Stimulated activated CD8-positive, alpha-beta memory T cell treated with anti-CD3 and anti-CD28 coated beads, Interleukin-15, amount 100 ng/mL, for 4 hours (primary cell): ENCODE results near the gene CLDN5.

Source experiments
- DNase-seq, 2 donors: peaks; one replicate each; pipeline ENCODE4 v3.0.0-alpha.2; 2020; ENCODE audit warnings: low read depth in 2 of 2

Gene CLDN5

DNA sequence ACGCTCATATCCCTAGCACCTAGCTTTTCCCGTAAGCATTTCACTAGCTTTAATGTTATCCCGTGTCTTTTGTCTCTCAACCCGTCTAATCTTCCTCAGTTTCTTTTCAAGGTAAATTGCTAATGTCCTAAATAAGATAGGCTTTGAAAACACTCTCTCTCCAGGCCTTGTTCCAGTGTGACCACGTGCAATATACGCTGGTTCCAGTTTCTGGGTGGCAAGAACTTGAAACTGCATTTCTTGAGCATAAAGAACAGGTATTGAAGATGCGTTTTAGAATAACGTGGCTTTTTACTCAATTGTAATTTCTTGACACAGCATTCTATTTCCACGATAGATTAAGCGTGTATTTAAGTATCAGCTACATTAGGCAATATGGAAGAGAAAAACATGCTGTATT, 43.4 kb downstream of the CLDN5 start:
- DNase-seq = no peak

DNA sequence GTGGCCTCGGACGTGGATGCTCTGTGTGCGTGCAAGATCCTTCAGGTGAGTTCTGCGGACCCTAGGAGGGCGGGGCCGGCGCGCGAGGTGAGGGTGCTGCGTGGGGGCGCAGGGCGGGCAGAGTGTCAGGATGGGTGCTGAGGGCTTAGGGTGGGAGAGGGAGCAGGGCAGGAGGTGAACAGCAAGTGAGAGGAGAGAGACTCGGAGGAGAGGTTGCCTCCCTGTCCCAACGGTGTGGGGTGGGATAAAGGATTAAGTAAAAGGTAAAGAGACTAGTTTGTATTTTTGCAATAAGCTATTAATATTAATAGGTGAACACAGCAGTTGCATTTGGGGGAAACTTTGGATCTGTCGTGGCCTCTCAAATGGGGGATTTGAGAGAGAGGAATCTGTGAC, 44.0 kb downstream of the CLDN5 start:
- DNase-seq = no peak

DNA sequence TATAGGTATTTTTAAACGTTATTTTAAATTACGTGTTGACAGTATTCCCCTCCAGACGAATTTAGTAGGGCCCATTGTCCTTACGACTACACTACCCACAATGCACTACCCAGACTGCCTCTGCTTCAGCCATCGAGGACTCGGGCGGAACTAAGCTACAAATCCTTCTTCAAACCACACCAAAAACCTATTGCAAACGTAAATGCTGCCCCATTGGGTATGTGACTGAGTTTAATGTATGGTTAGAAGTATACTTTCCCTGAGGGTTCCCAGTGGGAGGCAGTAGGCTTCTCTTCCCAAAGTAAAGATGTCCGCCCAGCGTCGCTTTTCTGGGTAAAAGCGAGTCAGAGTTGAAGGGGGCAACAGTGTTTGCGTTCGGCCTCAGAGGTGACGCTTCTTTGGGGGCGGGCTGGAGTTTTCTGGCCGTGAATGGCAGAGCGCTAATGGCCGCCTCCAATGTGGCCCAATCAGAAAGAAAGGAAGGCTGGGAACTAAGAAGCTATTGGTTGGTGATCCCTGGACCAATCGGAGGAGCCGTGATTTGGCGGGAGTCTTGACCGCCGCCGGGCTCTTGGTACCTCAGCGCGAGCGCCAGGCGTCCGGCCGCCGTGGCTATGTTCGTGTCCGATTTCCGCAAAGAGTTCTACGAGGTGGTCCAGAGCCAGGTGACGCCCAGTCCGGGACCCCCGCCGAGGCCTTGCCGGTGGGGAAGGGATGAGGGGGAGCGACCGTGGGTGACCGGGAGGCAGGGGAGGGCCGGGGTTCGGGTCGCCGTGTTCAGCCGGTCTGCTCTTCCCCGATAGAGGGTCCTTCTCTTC, 44.6 kb downstream of the CLDN5 start, which contains the start of gene CDC45:
CDC45 (plus strand) TSS at position 566 of the 818 bp plus-strand sequence; CDS start at position 615, 49 bp downstream.
- DNase-seq = peak; percentile 86 to 91

DNA sequence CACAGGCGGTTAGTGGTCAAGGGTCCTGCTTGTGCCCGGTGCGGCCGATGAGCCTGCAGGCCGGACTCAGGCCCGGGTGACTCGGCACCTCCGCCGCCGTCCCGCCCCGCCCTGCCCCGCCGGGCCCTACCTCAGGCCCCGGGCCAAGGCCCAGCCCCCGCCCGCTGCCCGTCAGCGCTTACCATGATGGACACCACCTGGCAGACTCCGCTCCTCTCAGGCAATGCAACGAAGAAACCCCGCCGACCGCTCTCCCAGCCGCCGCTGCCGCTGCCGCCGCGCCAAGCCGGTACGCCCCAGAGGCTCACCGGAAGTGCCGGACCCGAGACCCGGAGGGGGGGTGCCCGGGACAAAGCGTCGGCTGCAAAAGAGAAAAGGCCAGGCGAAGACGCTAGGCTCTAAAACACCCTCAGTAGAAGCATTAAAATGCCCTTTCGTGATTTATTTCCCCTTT, 45.3 kb downstream of the CLDN5 start, which contains the start of gene UFD1:
UFD1 (minus strand) TSS at position 293 of the 454 bp plus-strand sequence; CDS start at position 185, 108 bp downstream.
- DNase-seq = peak; percentile 45 to 59

DNA sequence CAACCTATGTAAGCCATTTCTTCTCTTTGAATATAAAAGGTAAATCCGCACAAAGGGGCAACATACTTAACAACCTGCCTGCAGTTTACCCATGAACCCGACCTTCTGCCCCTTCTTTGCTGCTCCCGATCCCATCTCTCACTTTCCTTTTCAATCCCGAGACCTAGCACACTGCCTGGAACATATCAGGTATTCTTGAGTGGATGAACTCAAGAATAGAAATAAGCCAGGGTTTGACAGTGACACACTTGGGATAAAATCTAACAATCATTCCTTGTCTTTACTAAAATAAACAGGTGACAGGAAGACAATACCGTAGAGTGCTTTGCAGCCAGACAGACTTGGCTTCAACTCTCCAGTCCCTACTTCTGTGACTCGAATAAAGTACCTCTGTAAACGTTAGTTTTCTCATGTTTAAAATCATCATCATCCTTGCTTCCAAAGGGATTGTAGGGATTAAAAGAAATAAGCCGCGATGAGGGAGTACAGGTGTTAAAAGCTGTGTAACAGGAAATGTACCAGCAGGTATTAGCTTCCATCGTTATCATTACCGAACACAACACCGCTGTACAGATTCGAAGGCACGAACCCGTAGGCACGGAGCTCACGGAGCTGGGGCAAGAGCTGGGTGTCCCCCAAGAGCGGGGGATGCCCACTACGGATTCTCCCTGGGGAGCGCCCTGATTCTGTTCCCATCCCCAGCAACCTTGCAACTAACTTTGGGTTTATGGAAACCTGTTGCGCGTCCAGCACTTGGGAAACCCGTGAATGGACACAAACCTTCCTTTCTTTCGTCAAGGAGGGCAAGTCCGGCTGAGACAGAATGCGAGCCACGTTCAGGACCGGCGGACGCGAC, 45.9 kb downstream of the CLDN5 start:
- no peak for DNase-seq

DNA sequence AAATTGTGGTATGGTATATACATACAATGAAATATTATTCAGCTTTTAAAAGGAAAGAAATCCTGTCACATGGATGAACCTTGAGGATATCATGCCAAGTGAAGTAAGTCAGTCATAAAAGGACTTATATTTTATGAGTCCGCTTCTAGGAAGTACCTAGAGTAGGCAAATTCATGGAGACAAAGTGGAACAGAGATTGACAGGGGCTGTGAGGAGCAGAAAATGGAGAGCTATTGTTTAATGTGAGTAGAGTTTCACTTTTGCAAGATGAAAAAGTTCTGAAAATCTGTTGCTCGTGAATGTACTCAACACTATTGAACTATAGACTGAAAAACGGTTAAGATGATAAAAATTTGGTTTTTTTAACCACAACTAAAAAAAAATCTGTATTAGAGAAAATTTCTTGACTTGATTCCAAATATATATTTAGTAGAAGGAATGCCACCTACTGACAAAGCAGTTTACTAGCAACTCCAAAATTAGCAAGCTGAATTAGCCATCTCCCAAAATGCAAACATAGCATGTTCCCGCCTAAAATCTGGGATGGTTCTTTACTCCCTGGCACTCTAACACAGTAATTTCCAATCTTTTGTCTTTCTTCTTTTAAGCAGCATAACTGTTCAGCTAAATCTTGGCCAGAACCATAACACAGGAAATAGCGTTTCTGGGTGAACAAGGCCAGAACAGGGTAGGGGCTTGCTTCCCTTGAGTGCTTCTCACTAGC, 46.7 kb downstream of the CLDN5 start:
- no peak for DNase-seq

DNA sequence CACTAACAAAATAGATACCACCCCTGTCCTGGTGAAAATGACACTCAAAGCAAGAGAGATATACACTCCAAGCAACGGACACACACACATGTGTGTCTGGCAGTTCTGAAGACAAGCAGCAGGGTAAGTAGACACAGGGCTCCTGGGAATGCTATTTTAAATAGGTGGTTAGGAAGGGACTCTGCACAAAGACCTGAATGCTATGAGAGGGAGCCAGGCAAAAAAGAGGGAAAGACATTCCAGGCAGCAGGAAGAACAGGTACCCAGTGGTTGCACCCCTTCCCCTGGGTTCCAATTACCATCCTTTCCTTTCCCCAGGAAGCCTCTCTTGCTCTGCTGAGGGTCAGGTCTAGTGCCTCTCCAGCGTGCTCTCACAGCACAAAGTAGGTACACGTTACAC, 48.2 kb downstream of the CLDN5 start:
- no peak for DNase-seq

DNA sequence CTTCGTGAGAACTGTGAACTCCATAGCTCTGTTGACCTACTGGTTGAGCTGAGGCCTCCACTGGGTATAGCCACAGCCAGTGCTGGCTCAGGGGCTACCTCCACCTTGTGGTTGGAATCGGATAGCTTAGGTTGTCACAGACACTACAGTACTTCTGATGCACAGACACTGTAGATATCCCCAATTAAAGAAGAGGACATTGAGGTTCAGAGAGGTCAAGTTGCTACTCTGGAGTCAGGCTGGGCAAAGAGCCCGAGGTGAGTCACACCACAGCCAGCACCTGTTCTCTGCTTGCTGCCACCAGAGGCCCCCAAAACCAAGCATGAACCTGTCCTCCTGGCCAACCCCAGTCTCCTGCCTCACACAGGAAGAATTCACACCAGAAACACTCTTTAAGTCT, 50.6 kb downstream of the CLDN5 start:
- no peak for DNase-seq
